ENCODE data around the gene CRIP1. TPM values are rescaled to one million over a fixed set of nuclear protein-coding genes. Genes with fewer than 3 reads are reported as not detected.

The CRIP1 gene
- total RNA-seq, 1 donor from 2014 or later, result 29.5 TPM

- Histone ChIP-seq H3K36me3 (ENCODE audit: insufficient read depth, low read length) (no peaks in the 10 kb centered on the region), H3K4me1 (ENCODE audit: insufficient read depth, low read length) (peaks cover 49% of the 10 kb centered on the region), H2AFZ (ENCODE audit: low read depth, low read length) (no peak overlapping the region), H4K20me1 (ENCODE audit: insufficient read depth, low read length) (peaks cover 22% of the 10 kb centered on the region), H3K4me2 (ENCODE audit: low read length) (peak overlapping the region; percentile 97), H3K27me3 (ENCODE audit: insufficient read depth, low read length) (no peaks in the 10 kb centered on the region), H3K9me3 (ENCODE audit: insufficient read depth, low read depth, low read length) (no peaks in the 10 kb centered on the region), H3K27ac (ENCODE audit: low read depth, low read length) (no peak overlapping the region), H3K4me3 (ENCODE audit: insufficient read depth, low read depth, low read length) (no peak overlapping the region), H3K79me2 (ENCODE audit: insufficient read depth, low read length) (peaks cover 25% of the 10 kb centered on the region), H3K9ac (ENCODE audit: low read length) (no peak overlapping the region)
- Mint-ChIP-seq H3K27me3 (ENCODE audit: low read depth, unreplicated experiment) (peaks cover 5% of the 10 kb centered on the region), H3K9me3 (ENCODE audit: unreplicated experiment) (no peaks in the 10 kb centered on the region), H3K36me3 (ENCODE audit: low read depth, unreplicated experiment) (peaks cover 3% of the 10 kb centered on the region), H3K27ac (ENCODE audit: unreplicated experiment) (no peak overlapping the region), H3K4me3 (ENCODE audit: unreplicated experiment) (no peak overlapping the region), H3K4me1 (ENCODE audit: low read depth, unreplicated experiment) (peaks cover 11% of the 10 kb centered on the region)
- FAIRE-seq, result no peak
- no peak for TF ChIP-seq CTCF (IDR thresholded peaks at IDR 0.05; ENCODE audit: insufficient read depth, low read depth, low read length)
- no peak for TF ChIP-seq EZH2 (IDR thresholded peaks at IDR 0.05; ENCODE audit: insufficient read depth, low read length)
- DNase-seq (ENCODE audit: low read depth), result no peak
Observed at GRCh38 chr14:105477660-105478397, 8.9 kb upstream of the CRIP1 start.

- Mint-ChIP-seq H3K36me3 (ENCODE audit: low read depth, unreplicated experiment) (peaks cover 3% of the 10 kb centered on the region), H3K9me3 (ENCODE audit: unreplicated experiment) (no peaks in the 10 kb centered on the region), H3K4me3 (ENCODE audit: unreplicated experiment) (no peak overlapping the region), H3K4me1 (ENCODE audit: low read depth, unreplicated experiment) (peaks cover 11% of the 10 kb centered on the region), H3K27me3 (ENCODE audit: low read depth, unreplicated experiment) (peaks cover 5% of the 10 kb centered on the region), H3K27ac (ENCODE audit: unreplicated experiment) (no peak overlapping the region)
- H3K4me1 ChIP-seq (ENCODE audit: insufficient read depth, low read length), result peaks cover 45% of the 10 kb centered on the region
- DNase-seq (ENCODE audit: low read depth), result no peak
- H3K9ac ChIP-seq (ENCODE audit: low read length), result no peak overlapping the region
- no peak overlapping the region for H3K4me2 ChIP-seq (ENCODE audit: low read length)
- H4K20me1 ChIP-seq (ENCODE audit: insufficient read depth, low read length), result peaks cover 18% of the 10 kb centered on the region
- no peaks in the 10 kb centered on the region for H3K9me3 ChIP-seq (ENCODE audit: insufficient read depth, low read depth, low read length)
- no peak overlapping the region for H2AFZ ChIP-seq (ENCODE audit: low read depth, low read length)
- H3K36me3 ChIP-seq (ENCODE audit: insufficient read depth, low read length), result no peaks in the 10 kb centered on the region
- TF ChIP-seq CTCF (IDR thresholded peaks at IDR 0.05; ENCODE audit: insufficient read depth, low read depth, low read length) (no peak), EZH2 (IDR thresholded peaks at IDR 0.05; ENCODE audit: insufficient read depth, low read length) (no peak)
- no peak for FAIRE-seq
- H3K79me2 ChIP-seq (ENCODE audit: insufficient read depth, low read length), result peaks cover 25% of the 10 kb centered on the region
- no peak overlapping the region for H3K4me3 ChIP-seq (ENCODE audit: insufficient read depth, low read depth, low read length)
- no peaks in the 10 kb centered on the region for H3K27me3 ChIP-seq (ENCODE audit: insufficient read depth, low read length)
- no peak overlapping the region for H3K27ac ChIP-seq (ENCODE audit: low read depth, low read length)
Observed at GRCh38 chr14:105478398-105479251, 8.1 kb upstream of the CRIP1 start.
